Measurements from ENCODE around the gene TGFBR3L. TPM values are rescaled to one million over a fixed set of nuclear protein-coding genes. Genes with fewer than 3 reads are reported as not detected.

TGFBR3L gene
- total RNA-seq, 2 experiments from 2014 or later = 0.13 to 0.61 TPM

GRCh38 chr19:7899751-7900378, 14.8 kb upstream of the TGFBR3L start:
- CTCF ChIA-PET (ENCODE audit: unreplicated experiment) = no interaction called here
- TF ChIP-seq EZH2phosphoT487 (IDR thresholded peaks at IDR 0.05; ENCODE audit: borderline replicate concordance, low read depth, low read length) (no peak), CTCF (conservative IDR thresholded peaks at IDR 0.05; ENCODE audit: low read length) (no peak)
- Histone ChIP-seq H3K79me2 (ENCODE audit: insufficient read depth, low read depth, low read length) (peaks cover 8% of the 10 kb centered on the region), H4K20me1 (ENCODE audit: insufficient read depth, low read length) (0 out of 2 replicates have a peak, but pooled peaks cover 6% of the 10 kb centered on the region), H3K4me3 (ENCODE audit: low read depth, low read length, poor library complexity, severe bottlenecking) (no peak overlapping the region), H3K4me2 (ENCODE audit: low read length) (no peak overlapping the region), H3K9me2 (ENCODE audit: insufficient read depth, low read length) (no peaks in the 10 kb centered on the region), H2AFZ (ENCODE audit: low read length) (no peak overlapping the region), H3K36me3 (ENCODE audit: insufficient read depth, low read length) (no peaks in the 10 kb centered on the region), H3K27ac (ENCODE audit: low read depth, low read length, poor library complexity, severe bottlenecking) (no peak overlapping the region), H3K9me3 (ENCODE audit: low read length) (no peaks in the 10 kb centered on the region), H3K4me1 (ENCODE audit: insufficient read depth, low read length, poor library complexity, severe bottlenecking) (peaks cover 12% of the 10 kb centered on the region)
- intact Hi-C loops (cut with micrococcal nuclease; ENCODE audit: unreplicated experiment) = no loop called here
- BruUV-seq (replicated peaks) = no TSS peak
- no peak for DNase-seq (ENCODE audit: low spot score)
- POLR2A ChIA-PET = no interaction called here

DNA sequence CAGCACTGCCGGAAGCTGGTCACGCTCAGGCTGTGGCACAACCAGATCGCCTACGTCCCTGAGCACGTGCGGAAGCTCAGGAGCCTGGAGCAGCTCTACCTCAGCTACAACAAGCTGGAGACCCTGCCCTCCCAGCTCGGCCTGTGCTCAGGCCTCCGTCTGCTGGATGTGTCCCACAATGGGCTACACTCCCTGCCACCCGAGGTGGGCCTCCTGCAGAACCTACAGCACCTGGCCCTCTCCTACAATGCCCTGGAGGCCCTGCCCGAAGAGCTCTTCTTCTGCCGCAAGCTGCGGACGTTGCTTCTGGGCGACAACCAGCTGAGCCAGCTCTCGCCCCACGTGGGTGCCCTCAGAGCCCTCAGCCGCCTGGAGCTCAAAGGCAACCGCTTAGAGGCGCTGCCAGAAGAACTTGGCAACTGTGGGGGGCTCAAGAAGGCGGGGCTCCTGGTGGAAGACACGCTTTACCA, 14.2 kb upstream of the TGFBR3L start:
- BruUV-seq (replicated peaks) = no TSS peak
- Histone ChIP-seq H3K9me3 (ENCODE audit: low read length) (no peaks in the 10 kb centered on the region), H3K4me1 (ENCODE audit: insufficient read depth, low read length, poor library complexity, severe bottlenecking) (peaks cover 18% of the 10 kb centered on the region), H3K4me2 (ENCODE audit: low read length) (no peak overlapping the region), H3K79me2 (ENCODE audit: insufficient read depth, low read depth, low read length) (peaks cover 14% of the 10 kb centered on the region), H3K27ac (ENCODE audit: low read depth, low read length, poor library complexity, severe bottlenecking) (no peak overlapping the region), H3K9me2 (ENCODE audit: insufficient read depth, low read length) (no peaks in the 10 kb centered on the region), H4K20me1 (ENCODE audit: insufficient read depth, low read length) (0 out of 2 replicates have a peak, but pooled peaks cover 9% of the 10 kb centered on the region), H2AFZ (ENCODE audit: low read length) (no peak overlapping the region), H3K4me3 (ENCODE audit: low read depth, low read length, poor library complexity, severe bottlenecking) (no peak overlapping the region), H3K36me3 (ENCODE audit: insufficient read depth, low read length) (no peaks in the 10 kb centered on the region)
- intact Hi-C loops (cut with micrococcal nuclease; ENCODE audit: unreplicated experiment) = no loop called here
- TF ChIP-seq EZH2phosphoT487 (IDR thresholded peaks at IDR 0.05; ENCODE audit: borderline replicate concordance, low read depth, low read length) (no peak), CTCF (conservative IDR thresholded peaks at IDR 0.05; ENCODE audit: low read length) (no peak)
- ChIA-PET CTCF (ENCODE audit: unreplicated experiment) (no interaction called here), POLR2A (interaction anchor here (1.6 kb wide), 1 partner anchor 295 kb away, joined by 5 read pairs; no protein-coding TSS in a partner anchor)
- no peak for DNase-seq (ENCODE audit: low spot score)

DNA sequence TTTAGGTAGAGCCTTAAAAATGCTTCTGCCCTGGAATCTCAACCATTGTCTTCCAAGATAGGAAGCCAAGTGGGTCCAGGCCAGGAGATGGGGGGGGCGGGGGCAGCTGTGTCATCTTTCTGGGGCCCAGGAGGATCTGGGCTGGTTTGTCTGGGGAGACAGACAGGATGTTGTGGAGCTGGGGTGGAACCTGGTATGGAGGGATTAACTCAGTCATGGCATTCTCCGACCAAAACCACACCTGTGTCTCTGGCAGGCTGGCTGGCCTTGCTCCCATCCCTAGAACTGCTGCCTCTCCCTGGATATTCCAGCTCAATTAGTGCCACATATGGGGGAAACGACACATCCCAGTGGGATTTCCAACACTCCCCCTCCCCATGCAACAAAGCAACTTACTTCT, 13.7 kb upstream of the TGFBR3L start:
- ChIA-PET CTCF (ENCODE audit: unreplicated experiment) (no interaction called here), POLR2A (interaction anchor here (0.6 to 1.6 kb wide), 2 partner anchors 295 to 681 kb away, joined by 4 to 5 read pairs; no protein-coding TSS in a partner anchor)
- BruUV-seq (replicated peaks) = no TSS peak
- H4K20me1 ChIP-seq (ENCODE audit: insufficient read depth, low read length) = 0 out of 2 replicates have a peak, but pooled peaks cover 9% of the 10 kb centered on the region
- H3K36me3 ChIP-seq (ENCODE audit: insufficient read depth, low read length) = peaks cover 4% of the 10 kb centered on the region; the same call in 1 of the 2 replicates
- intact Hi-C loops (cut with micrococcal nuclease; ENCODE audit: unreplicated experiment) = no loop called here
- H3K9me3 ChIP-seq (ENCODE audit: low read length) = no peaks in the 10 kb centered on the region
- TF ChIP-seq CTCF (conservative IDR thresholded peaks at IDR 0.05; ENCODE audit: low read length) = no peak
- no peak for TF ChIP-seq EZH2phosphoT487 (IDR thresholded peaks at IDR 0.05; ENCODE audit: borderline replicate concordance, low read depth, low read length)
- no peak overlapping the region for H3K4me2 ChIP-seq (ENCODE audit: low read length)
- no peak for DNase-seq (ENCODE audit: low spot score)
- H3K4me1 ChIP-seq (ENCODE audit: insufficient read depth, low read length, poor library complexity, severe bottlenecking) = peaks cover 19% of the 10 kb centered on the region
- no peak overlapping the region for H3K4me3 ChIP-seq (ENCODE audit: low read depth, low read length, poor library complexity, severe bottlenecking)
- no peak overlapping the region for H2AFZ ChIP-seq (ENCODE audit: low read length)
- peaks cover 19% of the 10 kb centered on the region for H3K79me2 ChIP-seq (ENCODE audit: insufficient read depth, low read depth, low read length)
- no peaks in the 10 kb centered on the region for H3K9me2 ChIP-seq (ENCODE audit: insufficient read depth, low read length)
- H3K27ac ChIP-seq (ENCODE audit: low read depth, low read length, poor library complexity, severe bottlenecking) = no peak overlapping the region

Measured in OCI-LY7 (cell line).